WTC11 (cell line): Measurements from ENCODE around the gene CLNK. TPM values are rescaled to one million over a fixed set of nuclear protein-coding genes. Genes with fewer than 3 reads are reported as not detected.

Experiments used
- ATAC-seq: fragments of 200-7000 bp; cut with Tn5 transposase; 2 replicates; pipeline ENCODE4 v1.10.0; 2021; ENCODE audit warnings: mild to moderate bottlenecking, moderate library complexity
- CTCF ChIA-PET: fragments of 300-600 bp; sonication (Branson Sonifier 250); formaldehyde crosslinking; loops from one replicate; lab custom pipeline; 2021; ENCODE audit warnings: antibody characterized with exemption; lab: Charles Lee
- POLR2A ChIA-PET: fragments of 350-600 bp; sonication (Branson Sonifier 250); formaldehyde crosslinking; loops from one replicate; lab custom pipeline; 2021; ENCODE audit warnings: antibody characterized with exemption; lab: Charles Lee
- DNase-seq: peaks from one replicate; pipeline ENCODE4 v3.0.0; 2021; ENCODE audit warnings: low spot score
- H3K27ac Mint-ChIP-seq: 2 replicates; pipeline ENCODE4 v1.8.0; 2021; ENCODE audit warnings: mixed read lengths
- H3K27me3 Mint-ChIP-seq: 2 replicates; pipeline ENCODE4 v1.8.0; 2021; ENCODE audit warnings: low read depth, mild to moderate bottlenecking, moderate library complexity, mixed read lengths
- H3K36me3 Mint-ChIP-seq: 2 replicates; pipeline ENCODE4 v1.8.0; 2021; ENCODE audit warnings: mixed read lengths
- H3K4me1 Mint-ChIP-seq: 2 replicates; pipeline ENCODE4 v1.8.0; 2022; ENCODE audit warnings: mixed read lengths
- H3K4me3 Mint-ChIP-seq: 2 replicates; pipeline ENCODE4 v1.8.0; 2021; ENCODE audit warnings: mild to moderate bottlenecking, moderate library complexity, mixed read lengths
- H3K9me3 Mint-ChIP-seq: 2 replicates; pipeline ENCODE4 v1.8.0; 2021; ENCODE audit warnings: mixed read lengths
- AFF4 ChIP-seq: sonication (generic); formaldehyde crosslinking; IDR thresholded peaks from 2 replicates; pipeline ENCODE4 v1.8.1; 2023; ENCODE audit warnings: mild to moderate bottlenecking, missing genetic modification reagents, borderline replicate concordance
- CREM ChIP-seq: sonication (generic); formaldehyde crosslinking; IDR thresholded peaks from 2 replicates; pipeline ENCODE4 v1.8.1; 2022; ENCODE audit warnings: mild to moderate bottlenecking, missing genetic modification reagents, moderate library complexity
- CTCF ChIP-seq: fragments of 200-600 bp; IDR thresholded peaks from 2 replicates; pipeline ENCODE4 v1.8.0; 2022; ENCODE audit warnings: antibody characterized with exemption
- ESRRA ChIP-seq: sonication (generic); formaldehyde crosslinking; IDR thresholded peaks from 2 replicates; pipeline ENCODE4 v1.8.1; 2022; ENCODE audit warnings: mild to moderate bottlenecking, missing genetic modification reagents, borderline replicate concordance
- FOXK1 ChIP-seq: sonication (generic); formaldehyde crosslinking; IDR thresholded peaks from 2 replicates; pipeline ENCODE4 v1.8.0; 2022; ENCODE audit warnings: mild to moderate bottlenecking, moderate library complexity, missing genetic modification reagents
- IRF2 ChIP-seq: sonication (generic); formaldehyde crosslinking; IDR thresholded peaks from 2 replicates; pipeline ENCODE4 v1.8.0; 2022; ENCODE audit warnings: low read depth, missing genetic modification reagents, borderline replicate concordance
- JUN ChIP-seq: sonication (generic); formaldehyde crosslinking; IDR thresholded peaks from 2 replicates; pipeline ENCODE4 v1.8.0; 2023; ENCODE audit warnings: mild to moderate bottlenecking, missing genetic modification reagents
- NFE2L1 ChIP-seq: sonication (generic); formaldehyde crosslinking; IDR thresholded peaks from 2 replicates; pipeline ENCODE4 v1.8.1; 2023; ENCODE audit warnings: missing genetic modification reagents
- NR2C2 ChIP-seq: sonication (generic); formaldehyde crosslinking; IDR thresholded peaks from 2 replicates; pipeline ENCODE4 v1.8.0; 2022; ENCODE audit warnings: mild to moderate bottlenecking, missing genetic modification reagents
- PRRX2 ChIP-seq: fragments of 250-450 bp; sonication (Bioruptor Pico); IDR thresholded peaks from 2 replicates; pipeline ENCODE4 v1.8.0; 2021; ENCODE audit warnings: mild to moderate bottlenecking
- SMAD3 ChIP-seq: sonication (generic); formaldehyde crosslinking; IDR thresholded peaks from 2 replicates; pipeline ENCODE4 v1.8.0; 2022; ENCODE audit warnings: missing genetic modification reagents, mild to moderate bottlenecking, borderline replicate concordance
- SP1 ChIP-seq: sonication (generic); formaldehyde crosslinking; conservative IDR thresholded peaks from 2 replicates; pipeline ENCODE4 v1.8.1; 2022; ENCODE audit warnings: missing genetic modification reagents
- ZNF219 ChIP-seq: sonication (generic); formaldehyde crosslinking; IDR thresholded peaks from 2 replicates; pipeline ENCODE4 v1.8.0; 2023; ENCODE audit warnings: missing genetic modification reagents, mild to moderate bottlenecking, borderline replicate concordance
- ZNF232 ChIP-seq: sonication (generic); formaldehyde crosslinking; IDR thresholded peaks from 2 replicates; pipeline ENCODE4 v1.8.0; 2022; ENCODE audit warnings: mild to moderate bottlenecking, missing genetic modification reagents
- ZNF281 ChIP-seq: sonication (generic); formaldehyde crosslinking; IDR thresholded peaks from 2 replicates; pipeline ENCODE4 v1.8.0; 2023; ENCODE audit warnings: mild to moderate bottlenecking, missing genetic modification reagents
- ZNF425 ChIP-seq: fragments of 250-450 bp; sonication (Bioruptor Pico); conservative IDR thresholded peaks from 2 replicates; pipeline ENCODE4 v1.9.0; 2021; ENCODE audit warnings: mild to moderate bottlenecking
- total RNA-seq: library from RNA; stranded (reverse); gene quantifications from 3 replicates; pipeline ENCODE4 v1.2.3, GENCODE V29; 2021
- TF ChIP-seq, protein P1 (sequence below): fragments of 250-450 bp; sonication (Bioruptor Pico); IDR thresholded peaks from 2 replicates; pipeline ENCODE4 v1.9.0; 2021; ENCODE audit warnings: moderate library complexity, mild to moderate bottlenecking, inconsistent platforms, borderline replicate concordance
- TF ChIP-seq, protein P2 (sequence below): fragments of 250-450 bp; sonication (Bioruptor Pico); IDR thresholded peaks from 2 replicates; pipeline ENCODE4 v1.8.0; 2021; ENCODE audit warnings: mild to moderate bottlenecking

Gene CLNK
- total RNA-seq, 1 experiment from 2014 or later, result not detected

DNA sequence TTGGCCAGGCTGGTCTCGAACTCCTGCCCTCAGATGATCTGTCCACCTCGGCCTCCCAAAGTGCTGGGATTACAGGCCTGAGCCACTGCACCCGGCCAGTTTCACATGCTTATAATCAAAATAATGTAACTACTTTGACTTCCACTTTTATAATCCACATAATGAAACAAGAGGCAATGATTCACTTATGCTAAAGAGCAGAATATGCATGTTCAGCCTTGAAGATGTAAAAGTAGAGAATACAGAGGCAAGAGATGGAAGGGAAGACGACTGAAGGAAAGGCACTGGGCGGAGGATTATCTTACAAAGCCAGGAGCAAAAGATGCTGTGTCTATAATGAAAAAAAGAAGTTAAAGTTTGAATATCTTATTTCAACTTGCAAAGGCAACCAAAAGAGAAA is 214.1 kb downstream of the CLNK start:
- ATAC-seq, result no peak
- H3K4me1 Mint-ChIP-seq, result no peaks in the 10 kb centered on the region
- H3K27ac Mint-ChIP-seq, result no peak overlapping the region
- no peaks in the 10 kb centered on the region for H3K9me3 Mint-ChIP-seq
- TF ChIP-seq ESRRA (CRISPR knock-in tag) (no peak), ZNF281 (CRISPR knock-in tag) (no peak), AFF4 (no peak), PRRX2 (CRISPR knock-in tag) (no peak), SP1 (no peak), NFE2L1 (no peak), NR2C2 (no peak), CREM (CRISPR knock-in tag) (no peak), ZNF232 (no peak), ZNF219 (CRISPR knock-in tag) (no peak)
- DNase-seq, result no peak
- CTCF ChIA-PET, result no interaction called here
- peaks cover 9% of the 10 kb centered on the region for H3K27me3 Mint-ChIP-seq
- POLR2A ChIA-PET, result no interaction called here
- H3K4me3 Mint-ChIP-seq, result no peak overlapping the region
- no peaks in the 10 kb centered on the region for H3K36me3 Mint-ChIP-seq

GRCh38 chr4:10466161-10466560 is 218.4 kb downstream of the CLNK start:
- TF ChIP-seq IRF2 (no peak), SMAD3 (CRISPR knock-in tag) (no peak), ZNF425 (CRISPR knock-in tag) (no peak)
- POLR2A ChIA-PET, result no interaction called here
- no peaks in the 10 kb centered on the region for H3K9me3 Mint-ChIP-seq
- no peak for DNase-seq
- no peaks in the 10 kb centered on the region for H3K36me3 Mint-ChIP-seq
- CTCF ChIA-PET, result interaction anchor here (0.6 kb wide), 1 partner anchor 349 kb away, joined by 3 read pairs; no protein-coding TSS in a partner anchor
- peaks cover 4% of the 10 kb centered on the region; the same call in 1 of the 2 replicates for H3K4me1 Mint-ChIP-seq
- H3K27ac Mint-ChIP-seq, result no peak overlapping the region
- H3K4me3 Mint-ChIP-seq, result no peak overlapping the region
- ATAC-seq, result no peak
- H3K27me3 Mint-ChIP-seq, result peaks cover 50% of the 10 kb centered on the region

GRCh38 chr4:10462876-10463275 is 221.7 kb downstream of the CLNK start:
- POLR2A ChIA-PET, result no interaction called here
- TF ChIP-seq, protein P1, sequence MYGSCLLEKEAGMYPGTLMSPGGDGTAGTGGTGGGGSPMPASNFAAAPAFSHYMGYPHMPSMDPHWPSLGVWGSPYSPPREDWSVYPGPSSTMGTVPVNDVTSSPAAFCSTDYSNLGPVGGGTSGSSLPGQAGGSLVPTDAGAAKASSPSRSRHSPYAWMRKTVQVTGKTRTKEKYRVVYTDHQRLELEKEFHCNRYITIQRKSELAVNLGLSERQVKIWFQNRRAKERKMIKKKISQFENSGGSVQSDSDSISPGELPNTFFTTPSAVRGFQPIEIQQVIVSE (CRISPR knock-in tag), result no peak
- TF ChIP-seq CTCF (no peak), JUN (CRISPR knock-in tag) (no peak), FOXK1 (CRISPR knock-in tag) (no peak), SP1 (no peak)
- TF ChIP-seq, protein P2, sequence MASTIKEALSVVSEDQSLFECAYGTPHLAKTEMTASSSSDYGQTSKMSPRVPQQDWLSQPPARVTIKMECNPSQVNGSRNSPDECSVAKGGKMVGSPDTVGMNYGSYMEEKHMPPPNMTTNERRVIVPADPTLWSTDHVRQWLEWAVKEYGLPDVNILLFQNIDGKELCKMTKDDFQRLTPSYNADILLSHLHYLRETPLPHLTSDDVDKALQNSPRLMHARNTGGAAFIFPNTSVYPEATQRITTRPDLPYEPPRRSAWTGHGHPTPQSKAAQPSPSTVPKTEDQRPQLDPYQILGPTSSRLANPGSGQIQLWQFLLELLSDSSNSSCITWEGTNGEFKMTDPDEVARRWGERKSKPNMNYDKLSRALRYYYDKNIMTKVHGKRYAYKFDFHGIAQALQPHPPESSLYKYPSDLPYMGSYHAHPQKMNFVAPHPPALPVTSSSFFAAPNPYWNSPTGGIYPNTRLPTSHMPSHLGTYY, result no peak
- CTCF ChIA-PET, result interaction anchor here (1.1 to 2.0 kb wide), 3 partner anchors 10 to 86 kb away, joined by 3 to 6 read pairs (median 3); no protein-coding TSS in a partner anchor
- no peaks in the 10 kb centered on the region for H3K36me3 Mint-ChIP-seq
- ATAC-seq (no peak), DNase-seq (no peak)
- peaks cover 79% of the 10 kb centered on the region for H3K27me3 Mint-ChIP-seq
- H3K4me3 Mint-ChIP-seq, result no peak overlapping the region
- H3K4me1 Mint-ChIP-seq, result peaks cover 8% of the 10 kb centered on the region
- no peaks in the 10 kb centered on the region for H3K9me3 Mint-ChIP-seq
- H3K27ac Mint-ChIP-seq, result no peak overlapping the region
